HUES6 (cell line): ENCODE results near the gene EFEMP1.

ENCODE experiments used
- H3K27ac ChIP-seq: 2 replicates; pipeline ENCODE4 v1.7.0; 2013; ENCODE audit warnings: low read depth, mild to moderate bottlenecking, low read length, inconsistent platforms
- H3K27me3 ChIP-seq: 2 replicates; pipeline ENCODE4 v1.6.1; 2013; ENCODE audit warnings: low read length; ENCODE audit not compliant: control insufficient read depth, insufficient read depth
- H3K36me3 ChIP-seq: 2 replicates; pipeline ENCODE4 v1.6.1; 2013; ENCODE audit warnings: low read length; ENCODE audit not compliant: control insufficient read depth, insufficient read depth
- H3K4me1 ChIP-seq: 2 replicates; pipeline ENCODE4 v1.6.1; 2013; ENCODE audit warnings: low read length; ENCODE audit not compliant: control insufficient read depth, insufficient read depth
- H3K4me3 ChIP-seq: 2 replicates; pipeline ENCODE4 v1.5.1; 2013; ENCODE audit warnings: low read depth, low read length
- H3K9ac ChIP-seq: one replicate; pipeline ENCODE4 v1.6.1; 2013; ENCODE audit warnings: mild to moderate bottlenecking, low read length
- H3K9me3 ChIP-seq: 2 replicates; pipeline ENCODE4 v1.6.1; 2013; ENCODE audit warnings: low read depth, low read length; ENCODE audit not compliant: control insufficient read depth, insufficient read depth

The EFEMP1 gene

GRCh38 chr2:55954306-55955035 lies 30.9 kb upstream of the EFEMP1 start:
- no peak overlapping the region for H3K27ac ChIP-seq
- H3K27me3 ChIP-seq = no peaks in the 10 kb centered on the region
- no peaks in the 10 kb centered on the region for H3K36me3 ChIP-seq
- H3K4me3 ChIP-seq = no peak overlapping the region
- H3K4me1 ChIP-seq = no peaks in the 10 kb centered on the region
- no peak overlapping the region for H3K9ac ChIP-seq
- no peaks in the 10 kb centered on the region for H3K9me3 ChIP-seq

- no peaks in the 10 kb centered on the region for H3K27me3 ChIP-seq
- H3K36me3 ChIP-seq = no peaks in the 10 kb centered on the region
- H3K9me3 ChIP-seq = no peaks in the 10 kb centered on the region
- H3K4me3 ChIP-seq = no peak overlapping the region
- no peak overlapping the region for H3K9ac ChIP-seq
- H3K4me1 ChIP-seq = no peaks in the 10 kb centered on the region
- no peak overlapping the region for H3K27ac ChIP-seq
Measured at GRCh38 chr2:55952415-55952814, 28.8 kb upstream of the EFEMP1 start.

GRCh38 chr2:55951533-55951932 lies 28.0 kb upstream of the EFEMP1 start:
- H3K27me3 ChIP-seq = no peaks in the 10 kb centered on the region
- H3K9me3 ChIP-seq = no peaks in the 10 kb centered on the region
- no peak overlapping the region for H3K27ac ChIP-seq
- no peak overlapping the region for H3K9ac ChIP-seq
- no peaks in the 10 kb centered on the region for H3K36me3 ChIP-seq
- no peaks in the 10 kb centered on the region for H3K4me1 ChIP-seq
- H3K4me3 ChIP-seq = no peak overlapping the region

GRCh38 chr2:55949613-55950012 lies 26.0 kb upstream of the EFEMP1 start:
- Histone ChIP-seq H3K27me3 (no peaks in the 10 kb centered on the region), H3K9ac (no peak overlapping the region), H3K36me3 (no peaks in the 10 kb centered on the region), H3K4me3 (no peak overlapping the region), H3K27ac (no peak overlapping the region), H3K4me1 (no peaks in the 10 kb centered on the region), H3K9me3 (no peaks in the 10 kb centered on the region)

GRCh38 chr2:55949211-55949610 lies 25.6 kb upstream of the EFEMP1 start:
- Histone ChIP-seq H3K9me3 (no peaks in the 10 kb centered on the region), H3K27me3 (no peaks in the 10 kb centered on the region), H3K4me1 (no peaks in the 10 kb centered on the region), H3K9ac (no peak overlapping the region), H3K27ac (no peak overlapping the region), H3K4me3 (no peak overlapping the region), H3K36me3 (no peaks in the 10 kb centered on the region)

GRCh38 chr2:55948176-55948923 lies 24.8 kb upstream of the EFEMP1 start:
- H3K27me3 ChIP-seq = no peaks in the 10 kb centered on the region
- H3K4me3 ChIP-seq = no peak overlapping the region
- no peak overlapping the region for H3K9ac ChIP-seq
- no peak overlapping the region for H3K27ac ChIP-seq
- no peaks in the 10 kb centered on the region for H3K36me3 ChIP-seq
- no peaks in the 10 kb centered on the region for H3K9me3 ChIP-seq
- no peaks in the 10 kb centered on the region for H3K4me1 ChIP-seq

GRCh38 chr2:55947752-55948151 lies 24.2 kb upstream of the EFEMP1 start:
- Histone ChIP-seq H3K4me1 (no peaks in the 10 kb centered on the region), H3K36me3 (no peaks in the 10 kb centered on the region), H3K9me3 (no peaks in the 10 kb centered on the region), H3K27ac (no peak overlapping the region), H3K27me3 (no peaks in the 10 kb centered on the region), H3K4me3 (no peak overlapping the region), H3K9ac (no peak overlapping the region)

GRCh38 chr2:55946793-55947192 lies 23.2 kb upstream of the EFEMP1 start:
- Histone ChIP-seq H3K27ac (no peak overlapping the region), H3K4me3 (no peak overlapping the region), H3K9ac (no peak overlapping the region), H3K27me3 (no peaks in the 10 kb centered on the region), H3K36me3 (no peaks in the 10 kb centered on the region), H3K4me1 (no peaks in the 10 kb centered on the region), H3K9me3 (no peaks in the 10 kb centered on the region)

GRCh38 chr2:55943466-55943865 lies 19.9 kb upstream of the EFEMP1 start:
- Histone ChIP-seq H3K27me3 (no peaks in the 10 kb centered on the region), H3K4me3 (no peak overlapping the region), H3K4me1 (no peaks in the 10 kb centered on the region), H3K9me3 (no peaks in the 10 kb centered on the region), H3K36me3 (no peaks in the 10 kb centered on the region), H3K27ac (no peak overlapping the region), H3K9ac (no peak overlapping the region)

- Histone ChIP-seq H3K4me1 (no peaks in the 10 kb centered on the region), H3K36me3 (no peaks in the 10 kb centered on the region), H3K27me3 (no peaks in the 10 kb centered on the region), H3K27ac (no peak overlapping the region), H3K9ac (no peak overlapping the region), H3K9me3 (no peaks in the 10 kb centered on the region), H3K4me3 (no peak overlapping the region)
Measured at GRCh38 chr2:55936351-55936750, 12.8 kb upstream of the EFEMP1 start.

- no peak overlapping the region for H3K9ac ChIP-seq
- no peaks in the 10 kb centered on the region for H3K9me3 ChIP-seq
- no peaks in the 10 kb centered on the region for H3K27me3 ChIP-seq
- no peaks in the 10 kb centered on the region for H3K4me1 ChIP-seq
- H3K36me3 ChIP-seq = no peaks in the 10 kb centered on the region
- no peak overlapping the region for H3K27ac ChIP-seq
- no peak overlapping the region for H3K4me3 ChIP-seq
Measured at GRCh38 chr2:55934337-55934736, 10.8 kb upstream of the EFEMP1 start.
